ENCODE results near the gene ZMYND12.

- TF ChIP-seq CTCF (IDR thresholded peaks at IDR 0.05) (no peak), EP300 (IDR thresholded peaks at IDR 0.05) (no peak)
Observed at GRCh38 chr1:42449256-42449655, 6.6 kb downstream of the ZMYND12 start.

All from ovary (tissue), 3 donors.